ENCODE results near the gene CCDC187. TPM values are rescaled to one million over a fixed set of nuclear protein-coding genes. Genes with fewer than 3 reads are reported as not detected.
A peak's percentile ranks its signal among the peaks of the same experiment; 100 is the strongest.

Gene CCDC187
- total RNA-seq, 1 experiment from 2014 or later = 0.04 TPM

- Mint-ChIP-seq H3K4me1 (peaks cover 7% of the 10 kb centered on the region), H3K27me3 (ENCODE audit: low read depth) (no peaks in the 10 kb centered on the region), H3K4me3 (peak overlapping the region; percentile 22; the same call in 1 of the 2 replicates), H3K36me3 (no peaks in the 10 kb centered on the region), H3K9me3 (no peaks in the 10 kb centered on the region), H3K27ac (peak overlapping the region; percentile 90)
- ChIA-PET CTCF (interaction anchor here (2.8 to 3.4 kb wide), 2 partner anchors 11 to 16 kb away, joined by 11 to 19 read pairs; no protein-coding TSS in a partner anchor), POLR2A (no interaction called here)
- ATAC-seq (no peak), DNase-seq (ENCODE audit: low spot score) (no peak)
- TF ChIP-seq HMGXB4 (CRISPR knock-in tag; IDR thresholded peaks at IDR 0.05) (no peak), TCF7 (CRISPR knock-in tag; IDR thresholded peaks at IDR 0.05; ENCODE audit: low read depth) (no peak), CREM (CRISPR knock-in tag; IDR thresholded peaks at IDR 0.05) (no peak), ZNF425 (CRISPR knock-in tag; conservative IDR thresholded peaks at IDR 0.05) (no peak), NFE2L1 (CRISPR knock-in tag; IDR thresholded peaks at IDR 0.05) (no peak), FOXP4 (CRISPR knock-in tag; IDR thresholded peaks at IDR 0.05) (no peak), PRDM15 (CRISPR knock-in tag; IDR thresholded peaks at IDR 0.05) (no peak)
- TF ChIP-seq, protein P1, sequence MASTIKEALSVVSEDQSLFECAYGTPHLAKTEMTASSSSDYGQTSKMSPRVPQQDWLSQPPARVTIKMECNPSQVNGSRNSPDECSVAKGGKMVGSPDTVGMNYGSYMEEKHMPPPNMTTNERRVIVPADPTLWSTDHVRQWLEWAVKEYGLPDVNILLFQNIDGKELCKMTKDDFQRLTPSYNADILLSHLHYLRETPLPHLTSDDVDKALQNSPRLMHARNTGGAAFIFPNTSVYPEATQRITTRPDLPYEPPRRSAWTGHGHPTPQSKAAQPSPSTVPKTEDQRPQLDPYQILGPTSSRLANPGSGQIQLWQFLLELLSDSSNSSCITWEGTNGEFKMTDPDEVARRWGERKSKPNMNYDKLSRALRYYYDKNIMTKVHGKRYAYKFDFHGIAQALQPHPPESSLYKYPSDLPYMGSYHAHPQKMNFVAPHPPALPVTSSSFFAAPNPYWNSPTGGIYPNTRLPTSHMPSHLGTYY (CRISPR knock-in tag; IDR thresholded peaks at IDR 0.05) = no peak
- TF ChIP-seq, protein P2, sequence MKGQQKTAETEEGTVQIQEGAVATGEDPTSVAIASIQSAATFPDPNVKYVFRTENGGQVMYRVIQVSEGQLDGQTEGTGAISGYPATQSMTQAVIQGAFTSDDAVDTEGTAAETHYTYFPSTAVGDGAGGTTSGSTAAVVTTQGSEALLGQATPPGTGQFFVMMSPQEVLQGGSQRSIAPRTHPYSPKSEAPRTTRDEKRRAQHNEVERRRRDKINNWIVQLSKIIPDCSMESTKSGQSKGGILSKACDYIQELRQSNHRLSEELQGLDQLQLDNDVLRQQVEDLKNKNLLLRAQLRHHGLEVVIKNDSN (CRISPR knock-in tag; IDR thresholded peaks at IDR 0.05) = no peak
- TF ChIP-seq, protein P3, sequence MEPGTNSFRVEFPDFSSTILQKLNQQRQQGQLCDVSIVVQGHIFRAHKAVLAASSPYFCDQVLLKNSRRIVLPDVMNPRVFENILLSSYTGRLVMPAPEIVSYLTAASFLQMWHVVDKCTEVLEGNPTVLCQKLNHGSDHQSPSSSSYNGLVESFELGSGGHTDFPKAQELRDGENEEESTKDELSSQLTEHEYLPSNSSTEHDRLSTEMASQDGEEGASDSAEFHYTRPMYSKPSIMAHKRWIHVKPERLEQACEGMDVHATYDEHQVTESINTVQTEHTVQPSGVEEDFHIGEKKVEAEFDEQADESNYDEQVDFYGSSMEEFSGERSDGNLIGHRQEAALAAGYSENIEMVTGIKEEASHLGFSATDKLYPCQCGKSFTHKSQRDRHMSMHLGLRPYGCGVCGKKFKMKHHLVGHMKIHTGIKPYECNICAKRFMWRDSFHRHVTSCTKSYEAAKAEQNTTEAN (CRISPR knock-in tag; IDR thresholded peaks at IDR 0.05) = no peak
These were observed 24.7 kb upstream of the CCDC187 start for GRCh38 chr9:136328622-136329041.
